Activated T-helper 1 cell treated with anti-CD3 and anti-CD28 coated beads, Interleukin-2, amount 50 U/mL, for 16 hours (primary cell): Measurements from ENCODE around the gene SEC16B.

Experiments
- DNase-seq, 2 donors: peaks; one replicate each; pipeline ENCODE4 v3.0.0-alpha.2; 2020; ENCODE audit warnings: low read depth in 1 of 2, low spot score in 1 of 2

The SEC16B gene

DNA sequence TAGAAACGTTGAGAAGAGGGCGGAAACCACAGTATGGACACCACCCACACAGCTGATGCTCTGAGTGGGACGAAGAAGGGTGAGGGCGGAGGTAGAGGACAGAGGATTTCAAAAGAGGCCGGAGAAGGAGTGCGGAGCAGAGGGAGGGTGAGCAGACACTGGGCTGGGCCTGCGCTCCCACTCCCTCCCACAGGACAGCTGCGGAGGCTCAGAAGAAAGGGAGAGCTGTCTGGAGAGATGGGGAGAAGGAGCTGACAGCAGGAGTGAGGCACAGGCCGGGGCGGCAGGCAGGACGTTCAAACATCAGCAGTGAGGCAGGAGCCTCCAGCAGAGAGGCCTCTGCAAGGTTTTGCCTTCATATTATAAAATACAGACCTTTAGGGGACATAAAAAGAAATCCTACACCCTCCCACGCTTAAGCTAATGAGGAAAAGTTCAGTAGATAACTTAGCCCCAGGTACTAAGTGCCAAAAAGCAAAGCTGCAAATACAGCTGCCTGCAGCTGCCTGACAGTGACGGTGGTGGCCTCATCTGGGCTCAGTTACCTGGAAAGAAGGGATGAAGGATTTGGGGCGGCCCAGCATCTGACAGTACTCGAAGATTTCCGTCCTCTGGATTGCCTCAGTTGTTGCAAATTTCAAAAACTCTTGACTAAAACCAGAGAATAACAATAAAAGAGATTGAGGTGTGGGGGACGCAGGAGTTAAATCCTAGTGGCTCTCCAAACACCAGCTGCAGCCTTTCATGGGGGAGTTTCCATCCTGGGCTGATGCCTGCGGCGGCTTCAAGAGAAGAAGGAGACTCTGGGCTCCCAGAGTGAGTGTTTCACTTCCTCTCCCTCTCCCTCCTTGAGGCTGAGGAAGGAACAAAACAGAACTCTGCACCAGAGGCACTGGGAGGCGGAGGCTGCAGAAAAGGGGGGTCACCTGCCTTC is 25.6 kb downstream of the SEC16B start:
- DNase-seq: no peak

GRCh38 chr1:177941976-177942375 is 27.9 kb downstream of the SEC16B start:
- DNase-seq: no peak

GRCh38 chr1:177940682-177941081 is 29.2 kb downstream of the SEC16B start:
- no peak for DNase-seq

GRCh38 chr1:177937931-177938330 is 31.9 kb downstream of the SEC16B start:
- no peak for DNase-seq

DNA sequence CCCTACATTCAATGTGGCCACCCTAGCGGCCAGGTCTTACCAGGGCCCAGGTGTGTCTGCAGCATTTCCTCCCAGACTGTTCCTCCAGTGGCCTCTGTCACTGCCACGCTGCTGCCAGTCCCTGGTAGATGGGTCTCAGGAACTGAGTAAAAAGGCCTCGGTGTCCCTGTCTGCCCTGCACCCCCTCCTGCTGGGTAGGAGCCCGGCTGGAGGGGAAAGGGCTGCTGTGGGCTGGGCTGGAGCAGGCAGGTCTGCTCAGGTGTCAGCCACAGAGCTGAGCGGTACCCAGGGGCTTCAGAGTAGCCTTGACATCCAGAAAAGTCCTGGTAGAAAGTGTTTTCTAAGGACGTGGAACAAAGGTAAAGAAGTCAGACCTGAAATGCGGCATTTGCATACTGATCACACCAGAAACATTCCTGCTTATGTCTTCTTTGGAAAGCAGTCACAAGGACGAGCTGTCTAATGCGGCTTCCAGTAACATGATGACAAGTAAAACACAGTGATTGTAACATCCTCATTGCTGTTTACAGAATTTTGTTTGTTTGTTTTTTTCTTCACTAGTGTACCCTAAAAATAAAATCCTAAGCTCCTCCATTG is 32.6 kb downstream of the SEC16B start:
- DNase-seq: no peak

GRCh38 chr1:177935638-177936415 is 34.0 kb downstream of the SEC16B start:
- DNase-seq: no peak

GRCh38 chr1:177934927-177935326 is 34.9 kb downstream of the SEC16B start:
- DNase-seq: no peak

- DNase-seq: no peak
Observed at GRCh38 chr1:177934461-177934860, 35.4 kb downstream of the SEC16B start.

DNA sequence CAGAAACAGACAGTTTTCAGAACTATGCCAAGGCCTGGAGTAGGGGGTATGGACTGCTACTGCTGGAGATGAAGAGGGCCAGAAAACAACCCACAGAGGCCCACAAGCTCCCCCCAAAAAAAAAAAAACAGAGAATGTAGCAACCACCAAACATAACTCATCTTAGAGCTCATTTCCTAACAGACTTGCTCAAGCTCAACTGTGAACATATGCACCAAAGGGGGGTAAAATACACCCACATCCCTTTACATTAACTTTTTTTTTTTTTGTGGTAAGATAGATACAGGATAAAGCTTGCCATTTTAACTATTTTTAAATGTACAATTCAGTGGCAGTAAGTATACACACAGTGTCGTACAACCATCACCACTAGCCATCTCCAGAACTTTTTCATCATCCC is 36.0 kb downstream of the SEC16B start:
- no peak for DNase-seq

GRCh38 chr1:177932123-177932522 is 37.7 kb downstream of the SEC16B start:
- DNase-seq: no peak

- no peak for DNase-seq
Observed at GRCh38 chr1:177928952-177929351, 40.9 kb downstream of the SEC16B start.

DNA sequence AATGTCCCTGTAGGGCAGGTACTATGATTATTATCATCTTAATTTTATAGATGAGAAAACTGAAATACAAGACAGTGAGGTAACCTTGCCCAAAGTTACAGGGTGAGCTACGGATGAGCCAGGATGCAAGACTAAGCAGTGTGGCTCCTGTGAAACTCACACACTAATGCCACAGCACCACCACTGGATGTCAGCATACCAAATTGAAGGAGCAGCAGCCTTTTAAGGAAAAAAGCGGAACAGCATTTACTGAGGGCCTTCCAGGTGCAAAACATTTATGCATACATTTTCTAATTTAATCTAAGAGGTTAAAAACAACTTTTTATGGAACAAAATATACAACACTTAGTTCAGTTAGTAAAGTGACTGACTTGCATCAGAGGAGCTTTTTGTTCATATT is 41.7 kb downstream of the SEC16B start:
- no peak for DNase-seq

- no peak for DNase-seq
Observed at GRCh38 chr1:177927021-177927596, 42.7 kb downstream of the SEC16B start.

GRCh38 chr1:177926201-177926600 is 43.7 kb downstream of the SEC16B start:
- DNase-seq: no peak

DNA sequence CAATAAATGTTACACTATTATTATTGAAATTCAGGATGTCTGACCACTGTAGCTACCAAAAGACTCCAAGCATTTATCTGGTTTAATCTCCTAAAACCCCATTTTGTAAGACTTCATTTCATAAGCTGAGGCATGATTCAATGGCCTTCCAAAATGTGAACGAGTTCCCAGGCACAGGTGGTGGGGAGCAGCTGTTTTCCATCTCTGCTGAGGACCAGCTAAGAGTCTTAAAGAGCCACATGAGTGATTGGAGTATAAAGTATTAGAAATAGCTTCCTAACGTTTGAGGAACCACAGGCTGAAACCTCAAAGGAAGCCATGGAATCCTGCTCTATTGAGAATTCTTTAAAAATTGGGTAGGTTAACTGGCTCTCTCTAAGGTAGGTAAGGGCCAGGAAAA is 44.9 kb downstream of the SEC16B start:
- DNase-seq: no peak

DNA sequence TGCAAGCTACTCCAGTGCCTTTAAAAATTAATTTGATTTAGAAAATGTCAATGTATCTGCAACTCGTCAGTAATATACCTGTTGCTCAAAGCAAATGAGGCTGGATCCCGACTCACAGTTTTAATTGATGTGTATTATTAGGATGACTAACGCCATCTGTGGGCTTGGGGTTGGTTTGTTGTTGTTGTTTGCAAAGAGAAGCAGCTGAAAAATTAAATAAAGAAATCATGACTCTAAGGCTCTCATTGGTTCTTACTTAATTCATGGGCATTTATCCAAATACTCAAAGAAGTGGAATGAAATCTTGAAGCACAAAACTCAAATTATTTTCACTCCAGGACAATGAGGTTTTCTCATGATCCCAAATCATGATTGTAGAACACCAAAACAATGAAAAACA is 46.4 kb downstream of the SEC16B start:
- DNase-seq: no peak

GRCh38 chr1:177922209-177922608 is 47.6 kb downstream of the SEC16B start:
- no peak for DNase-seq

GRCh38 chr1:177921590-177921989 is 48.3 kb downstream of the SEC16B start:
- no peak for DNase-seq

- DNase-seq: no peak
Observed at GRCh38 chr1:177920091-177920490, 49.8 kb downstream of the SEC16B start.

DNA sequence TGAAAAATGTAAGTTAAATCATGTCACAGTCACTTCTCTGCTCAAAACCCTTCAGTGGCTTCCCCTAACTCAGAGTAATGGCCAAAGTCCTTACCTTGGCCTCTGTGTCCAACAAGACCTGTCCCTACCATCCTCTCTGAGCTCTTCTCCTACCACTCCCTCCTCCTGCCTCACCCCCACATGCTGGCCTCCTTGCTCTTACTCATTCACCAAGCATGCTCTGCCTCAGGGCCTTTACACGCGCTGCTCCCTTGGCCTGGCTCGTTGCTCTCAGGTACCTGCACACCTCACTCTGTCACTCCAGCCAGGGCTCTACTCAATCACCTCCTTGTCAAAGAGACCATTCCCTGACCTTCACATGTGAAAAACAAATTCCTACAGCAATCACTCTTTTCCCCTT is 54.2 kb downstream of the SEC16B start:
- no peak for DNase-seq

DNA sequence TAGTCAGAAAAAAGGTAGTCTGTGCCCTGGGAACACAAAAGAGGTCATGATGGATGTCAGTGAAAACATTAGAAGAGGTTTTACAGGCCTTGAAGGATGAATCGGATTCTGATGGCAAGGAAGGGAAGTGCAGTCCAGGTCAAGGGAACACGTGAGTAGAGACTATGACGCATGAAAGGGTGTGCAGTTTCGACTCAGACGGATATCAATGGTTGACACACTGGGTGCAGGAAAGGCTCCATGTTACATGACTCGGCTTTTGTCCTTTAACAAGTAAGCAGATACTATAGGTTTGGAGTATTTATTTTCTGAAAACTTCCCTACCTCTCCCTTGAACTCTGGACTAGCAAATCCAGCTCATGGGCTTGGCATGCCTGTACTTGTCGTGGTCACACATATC is 55.3 kb downstream of the SEC16B start:
- DNase-seq: no peak
